AG09319 (cell line): ENCODE measurements around the gene PLXNC1.

Experiments used
- DNase-seq: peaks from one replicate; pipeline ENCODE4 v3.0.0-alpha.2; 2010; ENCODE audit warnings: low read depth; ENCODE audit errors: extremely low read depth
- CTCF ChIP-seq: IDR thresholded peaks from 2 replicates; pipeline ENCODE4 v1.5.1; 2011; ENCODE audit warnings: low read depth, mild to moderate bottlenecking, inconsistent platforms, low read length, moderate library complexity

The PLXNC1 gene

GRCh38 chr12:94172973-94173372 lies 24.6 kb downstream of the PLXNC1 start:
- peak; percentile 83 for DNase-seq
- no peak for TF ChIP-seq CTCF

- no peak for DNase-seq
- no peak for TF ChIP-seq CTCF
Observed at GRCh38 chr12:94173660-94174265, 25.4 kb downstream of the PLXNC1 start.

GRCh38 chr12:94174576-94174975 lies 26.2 kb downstream of the PLXNC1 start:
- no peak for DNase-seq
- TF ChIP-seq CTCF: no peak

GRCh38 chr12:94175763-94176668 lies 27.6 kb downstream of the PLXNC1 start:
- DNase-seq: no peak
- TF ChIP-seq CTCF: no peak

GRCh38 chr12:94178054-94178453 lies 29.7 kb downstream of the PLXNC1 start:
- no peak for DNase-seq

GRCh38 chr12:94178882-94179281 lies 30.5 kb downstream of the PLXNC1 start:
- no peak for DNase-seq
- TF ChIP-seq CTCF: no peak

More at GRCh38 chr12:94178054-94178453, 29.7 kb downstream of the PLXNC1 start:
- no peak for TF ChIP-seq CTCF

GRCh38 chr12:94179723-94180122 lies 31.3 kb downstream of the PLXNC1 start:
- TF ChIP-seq CTCF: no peak
- no peak for DNase-seq
